Lower lobe of right lung (tissue), 2 donors: ENCODE results near the gene CNGB1. TPM values are rescaled to one million over a fixed set of nuclear protein-coding genes. Genes with fewer than 3 reads are reported as not detected.
"Not testable (repeated sequence)": the region's sequence is repeated elsewhere in the genome, so short reads cannot be mapped to it uniquely, and the experiment has no call there.

Source experiments
- ATAC-seq, 2 donors: fragments of 200-7000 bp; cut with Tn5 transposase; one replicate each; pipeline ENCODE4 v1.9.1; 2020 to 2022; ENCODE audit warnings: mild to moderate bottlenecking in 2 of 2, moderate library complexity in 2 of 2
- DNase-seq: peaks from one replicate; pipeline ENCODE4 v3.0.0-alpha.2; 2020
- H3K27ac ChIP-seq: fragments of 200-600 bp; one replicate; pipeline ENCODE4 v1.8.0; 2022
- H3K27me3 ChIP-seq: fragments of 200-600 bp; one replicate; pipeline ENCODE4 v1.8.0; 2022; ENCODE audit warnings: low read depth
- H3K36me3 ChIP-seq: fragments of 200-600 bp; one replicate; pipeline ENCODE4 v1.8.0; 2022; ENCODE audit warnings: mild to moderate bottlenecking
- H3K4me1 ChIP-seq: fragments of 200-600 bp; one replicate; pipeline ENCODE4 v1.8.0; 2022
- H3K4me3 ChIP-seq: fragments of 200-600 bp; one replicate; pipeline ENCODE4 v1.8.0; 2022; ENCODE audit warnings: mild to moderate bottlenecking
- H3K9me3 ChIP-seq: fragments of 200-600 bp; one replicate; pipeline ENCODE4 v1.8.0; 2022
- intact Hi-C: fragments of 100-400 bp; cut with DNase I; formaldehyde crosslinking; loops from one replicate; pipeline ENCODE4 v1.11.0; 2022
- total RNA-seq: library from RNA; stranded (reverse); fragmentation: NEBNext Ultra II Directional; extraction: Animal tissue kit (Norgen Biotek cat#: 25700); gene quantifications from one replicate; pipeline ENCODE4 v1.2.1, GENCODE V29; 2021
- TF ChIP-seq, protein P1 (sequence below): fragments of 200-600 bp; IDR thresholded peaks from one replicate; pipeline ENCODE4 v1.8.0; 2022; ENCODE audit warnings: antibody characterized with exemption, mild to moderate bottlenecking
- donor health status: DM: no; HTN: yes; CAD: no; lungs with severe emphysema.

CNGB1 gene
- total RNA-seq, 1 donor from 2014 or later, result 0.35 TPM

DNA sequence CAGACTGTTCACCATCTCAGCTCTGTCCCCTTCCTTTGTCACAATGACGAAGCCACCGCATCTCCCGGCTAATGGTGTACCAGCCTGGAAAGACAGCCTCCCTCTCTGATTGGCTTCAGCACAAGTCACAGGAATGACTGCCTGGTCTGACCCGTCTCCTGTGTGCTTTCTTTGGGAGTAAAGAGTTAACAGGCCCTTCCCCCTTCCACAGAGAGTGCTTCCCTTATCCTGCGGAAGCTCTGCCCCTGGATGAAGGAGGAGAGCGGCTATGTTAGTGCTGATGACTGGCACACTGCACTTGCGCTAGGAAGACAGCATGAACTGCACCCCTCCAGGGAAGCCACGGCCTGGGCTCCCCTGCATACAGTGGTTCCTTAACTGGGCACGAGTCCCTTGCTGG, 41.6 kb upstream of the CNGB1 start:
- intact Hi-C loops, result no loop called here

DNA sequence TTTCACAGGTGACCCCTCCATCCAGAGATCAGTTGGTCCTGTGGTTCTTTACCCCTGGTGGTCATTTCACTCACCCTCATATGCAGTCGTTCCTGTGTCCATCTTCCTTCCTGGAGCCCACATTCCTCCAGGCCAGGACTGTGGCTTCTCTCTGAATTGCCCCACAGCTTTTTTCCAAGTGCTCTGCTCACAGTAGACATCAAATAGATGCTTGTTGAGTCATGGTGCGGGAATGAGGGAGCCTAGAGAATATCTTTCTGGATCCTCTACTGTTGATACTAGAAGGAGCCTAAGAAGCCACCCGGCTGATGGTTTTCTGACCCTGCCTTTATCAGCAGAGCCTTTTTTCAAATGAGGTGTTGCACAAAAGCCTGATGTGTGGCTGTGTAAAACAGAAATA, 40.7 kb upstream of the CNGB1 start:
- H3K4me3 ChIP-seq, result no peak overlapping the region
- no peak overlapping the region for H3K27ac ChIP-seq
- H3K9me3 ChIP-seq, result no peaks in the 10 kb centered on the region
- DNase-seq (no peak), ATAC-seq (no peak)
- intact Hi-C loops, result no loop called here
- no peaks in the 10 kb centered on the region for H3K27me3 ChIP-seq
- no peaks in the 10 kb centered on the region for H3K4me1 ChIP-seq
- peaks cover 47% of the 10 kb centered on the region for H3K36me3 ChIP-seq
- TF ChIP-seq, protein P1, sequence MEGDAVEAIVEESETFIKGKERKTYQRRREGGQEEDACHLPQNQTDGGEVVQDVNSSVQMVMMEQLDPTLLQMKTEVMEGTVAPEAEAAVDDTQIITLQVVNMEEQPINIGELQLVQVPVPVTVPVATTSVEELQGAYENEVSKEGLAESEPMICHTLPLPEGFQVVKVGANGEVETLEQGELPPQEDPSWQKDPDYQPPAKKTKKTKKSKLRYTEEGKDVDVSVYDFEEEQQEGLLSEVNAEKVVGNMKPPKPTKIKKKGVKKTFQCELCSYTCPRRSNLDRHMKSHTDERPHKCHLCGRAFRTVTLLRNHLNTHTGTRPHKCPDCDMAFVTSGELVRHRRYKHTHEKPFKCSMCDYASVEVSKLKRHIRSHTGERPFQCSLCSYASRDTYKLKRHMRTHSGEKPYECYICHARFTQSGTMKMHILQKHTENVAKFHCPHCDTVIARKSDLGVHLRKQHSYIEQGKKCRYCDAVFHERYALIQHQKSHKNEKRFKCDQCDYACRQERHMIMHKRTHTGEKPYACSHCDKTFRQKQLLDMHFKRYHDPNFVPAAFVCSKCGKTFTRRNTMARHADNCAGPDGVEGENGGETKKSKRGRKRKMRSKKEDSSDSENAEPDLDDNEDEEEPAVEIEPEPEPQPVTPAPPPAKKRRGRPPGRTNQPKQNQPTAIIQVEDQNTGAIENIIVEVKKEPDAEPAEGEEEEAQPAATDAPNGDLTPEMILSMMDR, result no peak

More for the DNA sequence above, 41.6 kb upstream of the CNGB1 start:
- H3K4me1 ChIP-seq, result no peaks in the 10 kb centered on the region
- ATAC-seq (no peak), DNase-seq (peak; percentile 18)
- TF ChIP-seq, protein P1, result no peak
- no peaks in the 10 kb centered on the region for H3K9me3 ChIP-seq
- H3K4me3 ChIP-seq, result no peak overlapping the region
- H3K36me3 ChIP-seq, result peaks cover 53% of the 10 kb centered on the region
- H3K27ac ChIP-seq, result no peak overlapping the region
- no peaks in the 10 kb centered on the region for H3K27me3 ChIP-seq

DNA sequence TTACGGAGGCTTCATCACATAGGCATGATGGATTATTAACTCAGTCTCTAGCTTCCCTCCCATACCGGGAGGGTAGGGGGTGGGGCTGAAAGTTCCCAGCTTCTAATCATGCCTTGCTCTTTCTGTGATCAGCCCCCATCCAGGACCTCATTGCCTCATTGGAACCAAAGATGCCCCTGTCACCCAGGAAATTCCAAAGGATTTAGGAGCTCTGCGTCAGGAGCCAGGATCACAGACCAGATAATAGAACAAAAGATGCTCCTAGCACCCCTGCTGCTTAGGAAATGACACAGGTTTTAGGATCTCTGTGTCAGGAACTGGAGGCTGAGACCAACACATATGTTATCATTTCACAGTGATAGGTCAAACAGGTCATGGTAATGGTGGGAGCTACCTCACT, 40.0 kb upstream of the CNGB1 start:
- Histone ChIP-seq H3K36me3 (peaks cover 43% of the 10 kb centered on the region), H3K4me3 (no peak overlapping the region), H3K9me3 (no peaks in the 10 kb centered on the region), H3K27ac (no peak overlapping the region), H3K27me3 (no peaks in the 10 kb centered on the region), H3K4me1 (no peaks in the 10 kb centered on the region)
- intact Hi-C loops, result no loop called here
- TF ChIP-seq, protein P1, result no peak
- no peak for ATAC-seq
- DNase-seq, result no peak

DNA sequence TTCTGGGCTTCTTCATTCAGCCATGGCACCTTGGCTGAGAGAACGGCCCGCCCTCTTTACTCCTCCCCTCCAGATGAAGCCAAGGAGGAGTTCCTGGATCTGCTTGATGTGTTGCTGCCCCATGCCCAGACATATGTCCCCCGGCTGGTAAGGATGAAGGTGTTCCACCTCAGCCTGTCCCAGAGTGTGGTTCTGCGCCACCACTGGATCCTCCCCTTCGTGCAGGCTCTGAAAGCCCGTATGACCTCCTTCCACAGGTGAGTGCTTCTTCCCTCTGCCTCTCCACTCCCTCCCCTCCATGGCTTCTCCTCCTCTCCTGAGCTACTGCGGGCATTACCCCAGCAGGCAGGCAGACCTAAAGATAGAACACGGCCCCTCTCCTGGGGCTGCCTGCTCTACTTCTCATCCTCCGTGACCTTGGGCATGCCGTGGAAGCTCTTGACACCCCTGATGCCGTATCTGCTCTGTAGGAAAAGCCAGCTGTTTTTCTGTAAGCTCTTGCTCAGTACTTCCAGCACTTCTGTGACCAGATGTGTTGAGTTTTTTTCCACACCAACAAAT, 39.0 kb upstream of the CNGB1 start:
- TF ChIP-seq, protein P1, result no peak
- ATAC-seq (no peak), DNase-seq (peak; percentile 18)
- H3K4me1 ChIP-seq, result no peaks in the 10 kb centered on the region
- peaks cover 37% of the 10 kb centered on the region for H3K36me3 ChIP-seq
- H3K9me3 ChIP-seq, result no peaks in the 10 kb centered on the region
- intact Hi-C loops, result loop anchor here (5.0 kb wide), 1 partner anchor 108 kb away; no protein-coding TSS in a partner anchor
- H3K27ac ChIP-seq, result no peak overlapping the region
- no peak overlapping the region for H3K4me3 ChIP-seq
- H3K27me3 ChIP-seq, result no peaks in the 10 kb centered on the region

DNA sequence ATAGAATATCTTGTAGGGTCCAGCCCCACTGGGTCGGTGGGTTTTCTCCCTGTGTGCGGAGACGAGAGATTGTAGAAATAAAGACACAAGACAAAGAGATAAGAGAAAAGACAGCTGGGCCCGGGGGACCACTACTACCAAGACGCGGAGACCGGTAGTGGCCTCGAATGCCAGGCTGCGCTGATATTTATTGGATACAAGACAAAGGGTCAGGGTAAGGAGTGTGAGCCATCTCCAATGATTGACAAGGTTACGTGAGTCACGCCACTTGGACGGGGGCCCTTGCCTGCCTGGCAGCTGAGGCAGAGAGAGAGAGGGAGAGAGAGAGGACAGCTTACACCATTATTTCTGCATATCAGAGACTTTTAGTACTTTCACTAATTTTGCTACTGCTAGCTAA, 33.8 kb upstream of the CNGB1 start:
- ATAC-seq, H3K4me1 ChIP-seq, H3K9me3 ChIP-seq, H3K27ac ChIP-seq, H3K27me3 ChIP-seq, H3K4me3 ChIP-seq: not testable (repeated sequence)
- intact Hi-C loops, result loop anchor here (5.0 kb wide), 1 partner anchor 102 kb away; no protein-coding TSS in a partner anchor
- peak; percentile 37 for DNase-seq
- H3K36me3 ChIP-seq, result peaks cover 31% of the 10 kb centered on the region

DNA sequence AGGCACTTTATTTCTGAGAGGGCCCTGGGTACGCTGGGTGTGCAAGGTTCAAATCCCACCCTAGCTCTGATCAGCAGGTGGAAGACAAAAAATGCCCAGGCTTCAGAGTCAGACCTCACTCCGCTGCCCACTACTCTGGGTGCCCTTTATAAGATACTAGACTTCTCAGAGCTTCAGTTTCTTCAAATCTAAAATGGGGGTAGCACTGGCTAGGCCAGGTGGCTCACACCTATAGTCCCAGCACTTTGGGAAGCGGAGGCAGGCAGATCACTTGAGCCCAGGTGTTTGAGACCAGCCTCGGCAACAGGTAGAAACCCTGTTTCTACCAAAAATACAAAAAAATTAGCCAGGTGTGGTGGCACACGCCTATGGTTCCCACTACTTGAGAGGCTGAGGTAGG, 32.0 kb upstream of the CNGB1 start:
- peak; percentile 21 for DNase-seq

More for the DNA sequence above, 32.0 kb upstream of the CNGB1 start:
- Histone ChIP-seq H3K27me3 (no peaks in the 10 kb centered on the region), H3K4me3 (no peak overlapping the region), H3K36me3 (peaks cover 30% of the 10 kb centered on the region), H3K4me1 (peaks cover 27% of the 10 kb centered on the region), H3K9me3 (no peaks in the 10 kb centered on the region), H3K27ac (no peak overlapping the region)
- TF ChIP-seq, protein P1, result no peak
- intact Hi-C loops, result no loop called here
- ATAC-seq, result no peak
